Anterior cingulate cortex (tissue), 58 donors: Measurements from ENCODE around the gene PNKD.
A peak's percentile ranks its signal among the peaks of the same experiment; 100 is the strongest.
"Not testable (repeated sequence)": the region's sequence is repeated elsewhere in the genome, so short reads cannot be mapped to it uniquely, and the experiment has no call there.

Experiments
- DNase-seq, 58 donors: peaks; one replicate each; lab custom pipeline; 2025; lab: John Stamatoyannopoulos, UW

PNKD gene

GRCh38 chr2:218312267-218312756 lies 42.0 kb downstream of the PNKD start:
- no peak for DNase-seq

GRCh38 chr2:218313356-218313755 lies 43.0 kb downstream of the PNKD start:
- DNase-seq, result no peak

GRCh38 chr2:218314764-218315163 lies 44.4 kb downstream of the PNKD start:
- not testable (repeated sequence) for DNase-seq

- DNase-seq, result no peak
Measured at GRCh38 chr2:218315397-218315796, 45.1 kb downstream of the PNKD start.

GRCh38 chr2:218317303-218317630 lies 46.9 kb downstream of the PNKD start:
- no peak for DNase-seq

- no peak for DNase-seq
Measured at GRCh38 chr2:218317835-218318234, 47.5 kb downstream of the PNKD start.

GRCh38 chr2:218318241-218318640 lies 47.9 kb downstream of the PNKD start:
- no peak for DNase-seq

- DNase-seq, result no peak
Measured at GRCh38 chr2:218319813-218320365, 49.6 kb downstream of the PNKD start.

- no peak for DNase-seq
Measured at GRCh38 chr2:218320704-218321336, 50.5 kb downstream of the PNKD start.

GRCh38 chr2:218322768-218323525 lies 52.6 kb downstream of the PNKD start:
- peak in 49 of 58 donors; percentile 19 to 92 (median 57) for DNase-seq

- DNase-seq, result no peak
Measured at GRCh38 chr2:218323526-218324472, 53.5 kb downstream of the PNKD start.

- DNase-seq, result no peak
Measured at GRCh38 chr2:218325566-218326160, 55.3 kb downstream of the PNKD start.

- DNase-seq, result no peak
Measured at GRCh38 chr2:218326315-218326714, 56.0 kb downstream of the PNKD start.

GRCh38 chr2:218327451-218328210 lies 57.3 kb downstream of the PNKD start:
- DNase-seq, result no peak

- no peak for DNase-seq
Measured at GRCh38 chr2:218328294-218328693, 58.0 kb downstream of the PNKD start.

GRCh38 chr2:218329027-218329825 lies 58.9 kb downstream of the PNKD start:
- DNase-seq, result no peak

GRCh38 chr2:218329826-218330593 lies 59.7 kb downstream of the PNKD start:
- peak in 8 of 58 donors; percentile 6 to 40 (median 26) for DNase-seq

- no peak for DNase-seq
Measured at GRCh38 chr2:218331745-218332144, 61.4 kb downstream of the PNKD start.
